HL-60 (cell line): Measurements from ENCODE around the gene PEX11A.

ENCODE experiments used
- DNase-seq, 2 experiments: peaks; one replicate each; pipeline ENCODE4 v3.0.0-alpha.2; 2010 to 2020; ENCODE audit warnings: low read depth in 1 of 2, low spot score in 1 of 2
- H3K27ac ChIP-seq: fragments of 250-450 bp; sonication (Bioruptor Pico); replicated peaks from 2 replicates; pipeline ENCODE4 v1.5.1; 2020; ENCODE audit warnings: mild to moderate bottlenecking, moderate library complexity
- H3K27me3 ChIP-seq: fragments of 250-450 bp; sonication (Bioruptor Pico); 2 replicates; pipeline ENCODE4 v1.5.1; 2021; ENCODE audit warnings: mild to moderate bottlenecking, moderate library complexity; ENCODE audit not compliant: insufficient read depth, poor library complexity, severe bottlenecking
- H3K4me3 ChIP-seq: replicated peaks from 2 replicates; pipeline ENCODE4 v1.5.1; 2011; ENCODE audit warnings: mild to moderate bottlenecking, control low read depth, low read length; ENCODE audit not compliant: insufficient read depth
- CTCF ChIP-seq: IDR thresholded peaks from one replicate; pipeline ENCODE4 v1.5.1; 2011; ENCODE audit warnings: low read length, control low read depth, inconsistent platforms; ENCODE audit not compliant: insufficient read depth
- GABPA ChIP-seq: IDR thresholded peaks from 2 replicates; pipeline ENCODE4 v1.6.1; 2012; ENCODE audit warnings: low read depth
- POLR2AphosphoS5 ChIP-seq: IDR thresholded peaks from 2 replicates; pipeline ENCODE4 v1.6.1; 2012; ENCODE audit warnings: low read depth
- REST ChIP-seq: IDR thresholded peaks from 2 replicates; pipeline ENCODE4 v1.6.1; 2012; ENCODE audit warnings: low read depth; ENCODE audit not compliant: insufficient replicate concordance
- SPI1 ChIP-seq: IDR thresholded peaks from 2 replicates; pipeline ENCODE4 v1.6.1; 2012; ENCODE audit warnings: low read depth, mild to moderate bottlenecking, borderline replicate concordance

The PEX11A gene

GRCh38 chr15:89731275-89731674, 40.7 kb upstream of the PEX11A start:
- no peak for DNase-seq
- TF ChIP-seq REST (no peak), POLR2AphosphoS5 (no peak), CTCF (no peak), GABPA (no peak), SPI1 (no peak)
- Histone ChIP-seq H3K27me3 (peaks cover 5% of the 10 kb centered on the region), H3K27ac (no peak overlapping the region), H3K4me3 (no peak overlapping the region)

GRCh38 chr15:89728254-89728653, 37.7 kb upstream of the PEX11A start:
- DNase-seq: no peak
- Histone ChIP-seq H3K4me3 (no peak overlapping the region), H3K27me3 (no peaks in the 10 kb centered on the region), H3K27ac (no peak overlapping the region)
- TF ChIP-seq CTCF: no peak
- TF ChIP-seq REST: no peak
- TF ChIP-seq POLR2AphosphoS5: no peak

GRCh38 chr15:89725064-89725463, 34.5 kb upstream of the PEX11A start:
- Histone ChIP-seq H3K4me3 (no peak overlapping the region), H3K27me3 (no peaks in the 10 kb centered on the region), H3K27ac (no peak overlapping the region)
- no peak for DNase-seq
- TF ChIP-seq GABPA: no peak
- TF ChIP-seq CTCF: no peak
- no peak for TF ChIP-seq SPI1

- no peak for DNase-seq
- Histone ChIP-seq H3K4me3 (no peak overlapping the region), H3K27me3 (no peaks in the 10 kb centered on the region), H3K27ac (no peak overlapping the region)
- no peak for TF ChIP-seq SPI1
- TF ChIP-seq REST: no peak
- no peak for TF ChIP-seq POLR2AphosphoS5
- TF ChIP-seq GABPA: no peak
- no peak for TF ChIP-seq CTCF
These were observed 34.1 kb upstream of the PEX11A start for GRCh38 chr15:89724621-89725020.
